ENCODE measurements around the gene CCDC33.

Gene CCDC33

DNA sequence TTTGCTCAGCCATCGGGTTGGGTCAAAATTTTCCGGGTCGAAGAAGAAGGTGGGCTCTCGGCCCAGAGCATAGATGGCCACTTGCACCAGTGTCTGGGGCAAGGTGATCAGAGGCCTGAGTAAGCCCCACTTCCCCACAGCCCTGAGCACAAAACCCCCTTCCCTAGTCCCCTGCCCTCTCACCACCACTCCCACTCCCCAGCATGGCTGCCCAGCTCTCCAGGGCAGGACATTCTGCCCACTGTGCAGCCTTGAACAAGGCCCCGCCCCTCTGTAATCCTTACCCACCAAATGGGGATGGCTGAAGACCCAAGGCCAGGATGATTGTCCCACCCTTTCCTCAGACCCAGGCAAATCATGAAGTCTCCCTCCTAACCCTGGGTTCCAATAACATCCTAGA is 102.5 kb downstream of the CCDC33 start:
- no peak overlapping the region for H3K27ac ChIP-seq (ENCODE audit: low read length)

GRCh38 chr15:74339371-74339770 is 103.2 kb downstream of the CCDC33 start:
- H3K4me1 ChIP-seq (ENCODE audit: insufficient read depth, low read length), result no peaks in the 10 kb centered on the region
- no peak overlapping the region for H3K4me2 ChIP-seq (ENCODE audit: insufficient read depth, low read length)
- H4K20me1 ChIP-seq (ENCODE audit: insufficient read depth, low read length), result no peaks in the 10 kb centered on the region
- no peak overlapping the region for H3K27ac ChIP-seq (ENCODE audit: low read length)
- no peak overlapping the region for H3K4me3 ChIP-seq (ENCODE audit: low read depth in 1 of 2, low read length in 2 of 2)
- no peak for TF ChIP-seq CTCF (IDR thresholded peaks at IDR 0.05; ENCODE audit: borderline replicate concordance, extremely low read depth, low read length, poor library complexity, severe bottlenecking)
- TF ChIP-seq EZH2 (IDR thresholded peaks at IDR 0.05; ENCODE audit: borderline replicate concordance, low read depth, low read length, severe bottlenecking), result no peak
- no peaks in the 10 kb centered on the region for H3K9me3 ChIP-seq (ENCODE audit: insufficient read depth, low read length, severe bottlenecking)
- H3K27me3 ChIP-seq (ENCODE audit: insufficient read depth, low read length, poor library complexity), result no peaks in the 10 kb centered on the region
- no peak overlapping the region for H3K9ac ChIP-seq (ENCODE audit: low read depth, low read length)
- DNase-seq (no peak), ATAC-seq (ENCODE audit: insufficient read depth, low read depth) (no peak)
- H2AFZ ChIP-seq (ENCODE audit: low read depth, low read length), result no peak overlapping the region
- no peaks in the 10 kb centered on the region for H3K79me2 ChIP-seq (ENCODE audit: insufficient read depth, low read length)
- H3K36me3 ChIP-seq (ENCODE audit: insufficient read depth, low read length), result no peaks in the 10 kb centered on the region

More for the DNA sequence above, 102.5 kb downstream of the CCDC33 start:
- H3K4me1 ChIP-seq (ENCODE audit: insufficient read depth, low read length), result no peaks in the 10 kb centered on the region
- H3K9me3 ChIP-seq (ENCODE audit: insufficient read depth, low read length, severe bottlenecking), result no peaks in the 10 kb centered on the region
- no peak for ATAC-seq (ENCODE audit: insufficient read depth, low read depth)
- no peak for DNase-seq
- TF ChIP-seq EZH2 (IDR thresholded peaks at IDR 0.05; ENCODE audit: borderline replicate concordance, low read depth, low read length, severe bottlenecking) (no peak), CTCF (IDR thresholded peaks at IDR 0.05; ENCODE audit: borderline replicate concordance, extremely low read depth, low read length, poor library complexity, severe bottlenecking) (no peak)
- no peaks in the 10 kb centered on the region for H3K36me3 ChIP-seq (ENCODE audit: insufficient read depth, low read length)
- no peaks in the 10 kb centered on the region for H4K20me1 ChIP-seq (ENCODE audit: insufficient read depth, low read length)
- no peak overlapping the region for H3K4me2 ChIP-seq (ENCODE audit: insufficient read depth, low read length)
- no peak overlapping the region for H3K9ac ChIP-seq (ENCODE audit: low read depth, low read length)
- H2AFZ ChIP-seq (ENCODE audit: low read depth, low read length), result no peak overlapping the region
- H3K27me3 ChIP-seq (ENCODE audit: insufficient read depth, low read length, poor library complexity), result no peaks in the 10 kb centered on the region
- H3K4me3 ChIP-seq (ENCODE audit: low read depth in 1 of 2, low read length in 2 of 2), result no peak overlapping the region
- no peaks in the 10 kb centered on the region for H3K79me2 ChIP-seq (ENCODE audit: insufficient read depth, low read length)

GRCh38 chr15:74340150-74340549 is 104.0 kb downstream of the CCDC33 start:
- Histone ChIP-seq H2AFZ (ENCODE audit: low read depth, low read length) (no peak overlapping the region), H3K9me3 (ENCODE audit: insufficient read depth, low read length, severe bottlenecking) (no peaks in the 10 kb centered on the region), H3K9ac (ENCODE audit: low read depth, low read length) (no peak overlapping the region), H3K4me3 (ENCODE audit: low read depth in 1 of 2, low read length in 2 of 2) (no peak overlapping the region), H3K27ac (ENCODE audit: low read length) (no peak overlapping the region), H3K4me1 (ENCODE audit: insufficient read depth, low read length) (no peaks in the 10 kb centered on the region), H4K20me1 (ENCODE audit: insufficient read depth, low read length) (no peaks in the 10 kb centered on the region), H3K36me3 (ENCODE audit: insufficient read depth, low read length) (no peaks in the 10 kb centered on the region), H3K79me2 (ENCODE audit: insufficient read depth, low read length) (no peaks in the 10 kb centered on the region), H3K4me2 (ENCODE audit: insufficient read depth, low read length) (no peak overlapping the region), H3K27me3 (ENCODE audit: insufficient read depth, low read length, poor library complexity) (no peaks in the 10 kb centered on the region)
- DNase-seq, result no peak
- no peak for ATAC-seq (ENCODE audit: insufficient read depth, low read depth)
- no peak for TF ChIP-seq EZH2 (IDR thresholded peaks at IDR 0.05; ENCODE audit: borderline replicate concordance, low read depth, low read length, severe bottlenecking)
- no peak for TF ChIP-seq CTCF (IDR thresholded peaks at IDR 0.05; ENCODE audit: borderline replicate concordance, extremely low read depth, low read length, poor library complexity, severe bottlenecking)

Measured in DND-41 (cell line).